HG02798 (cell line): Measurements from ENCODE around the gene SYNGR2.
"Not testable (repeated sequence)": the region's sequence is repeated elsewhere in the genome, so short reads cannot be mapped to it uniquely, and the experiment has no call there.

Experiments used
- ATAC-seq: cut with Tn5 transposase; IDR thresholded peaks from one replicate; pipeline ENCODE4 v1.9.1; 2021; ENCODE audit warnings: mild to moderate bottlenecking; ENCODE audit not compliant: unreplicated experiment, poor library complexity

Gene SYNGR2

GRCh38 chr17:78170692-78171590 is 2.6 kb downstream of the SYNGR2 start:
- no peak for ATAC-seq

GRCh38 chr17:78171591-78172248 is 3.3 kb downstream of the SYNGR2 start:
- ATAC-seq: not testable (repeated sequence)

GRCh38 chr17:78172249-78173051 is 4.1 kb downstream of the SYNGR2 start:
- ATAC-seq: no peak

- ATAC-seq: peak; percentile 32
These were observed 4.8 kb downstream of the SYNGR2 start for GRCh38 chr17:78173097-78173715.

- no peak for ATAC-seq
These were observed 6.0 kb downstream of the SYNGR2 start for GRCh38 chr17:78174346-78174869.

- no peak for ATAC-seq
These were observed 6.7 kb downstream of the SYNGR2 start for GRCh38 chr17:78174870-78175642.

- no peak for ATAC-seq
These were observed 7.2 kb downstream of the SYNGR2 start for GRCh38 chr17:78175643-78175981.

GRCh38 chr17:78176548-78177025 is 8.2 kb downstream of the SYNGR2 start:
- peak; percentile 49 for ATAC-seq

- ATAC-seq: no peak
These were observed 11.0 kb downstream of the SYNGR2 start for GRCh38 chr17:78179372-78179771.

- ATAC-seq: no peak
These were observed 11.7 kb downstream of the SYNGR2 start for GRCh38 chr17:78180083-78180482.

GRCh38 chr17:78180508-78180907 is 12.1 kb downstream of the SYNGR2 start:
- no peak for ATAC-seq

GRCh38 chr17:78182504-78182903 is 14.1 kb downstream of the SYNGR2 start:
- no peak for ATAC-seq

GRCh38 chr17:78183916-78184315 is 15.5 kb downstream of the SYNGR2 start:
- ATAC-seq: no peak

GRCh38 chr17:78184351-78184750 is 16.0 kb downstream of the SYNGR2 start:
- ATAC-seq: no peak

GRCh38 chr17:78184868-78185267 is 16.5 kb downstream of the SYNGR2 start:
- ATAC-seq: no peak

- ATAC-seq: no peak
These were observed 17.8 kb downstream of the SYNGR2 start for GRCh38 chr17:78185981-78186691.

GRCh38 chr17:78186692-78187595 is 18.6 kb downstream of the SYNGR2 start, which contains the start of the genes AFMID and TK1:
Gene AFMID (plus strand): TSS chr17:78187362. CDS start chr17:78187371, 9 bp downstream.
Gene TK1 (minus strand): TSS chr17:78187052. CDS start chr17:78186994, 58 bp downstream.
- ATAC-seq: peak; percentile 91
